K562 (cell line): ENCODE measurements around the gene FAM184B. TPM values are rescaled to one million over a fixed set of nuclear protein-coding genes. Genes with fewer than 3 reads are reported as not detected.

Source experiments
- ATAC-seq: fragments of 200-7000 bp; cut with Tn5 transposase; 3 replicates; pipeline ENCODE4 v1.9.1; 2020; ENCODE audit warnings: moderate library complexity
- BruUV-seq: library from RNA; stranded (reverse); fragments of 400-500 nt; replicated peaks from 2 replicates; lab custom pipeline; 2021; lab: Mats Ljungman, UMichigan
- CTCF ChIA-PET: fragments of 300-600 bp; formaldehyde crosslinking; extraction: SDS; loops from one replicate; lab custom pipeline; 2021; ENCODE audit warnings: low intra/inter-chr PET ratio; lab: Yijun Ruan, JAX
- POLR2A ChIA-PET: fragments of 300-600, 350-650 bp; sonication (Branson Sonifier 250); formaldehyde crosslinking; extraction: SDS; loops from one replicate; lab custom pipeline; 2021; ENCODE audit warnings: antibody characterized with exemption, inconsistent platforms; lab: Yijun Ruan, JAX
- DNase-seq, 4 experiments: peaks; one replicate each; pipeline versions ENCODE4 v3.0.0 to v3.0.0-alpha.2; 2011 to 2018; ENCODE audit warnings: low spot score in 3 of 4, mixed read lengths in 3 of 4; ENCODE audit errors: extremely low read depth in 1 of 4
- FAIRE-seq: peaks from 2 replicates; lab custom pipeline; 2011; peaks lifted over from hg19 to GRCh38; lab: Jason Lieb, UNC
- H2AFZ ChIP-seq: 2 replicates; pipeline ENCODE4 v1.6.0; 2011; ENCODE audit warnings: low read depth, low read length, control low read depth, inconsistent platforms
- H3K27ac ChIP-seq: fragments of 200-600 bp; 3 replicates; pipeline ENCODE4 v1.8.0; 2011; ENCODE audit warnings: low read depth, mild to moderate bottlenecking, control low read depth, inconsistent platforms, low read length, moderate library complexity, mixed read lengths; ENCODE audit errors: extremely low read depth
- H3K27me3 ChIP-seq, 2 experiments: fragments of 300-600 bp in 1 of 2; 2 replicates in 1 of 2; 3 replicates in 1 of 2; pipeline versions ENCODE4 v1.6.0 to v1.8.0; 2011; ENCODE audit warnings: inconsistent platforms in 2 of 2, low read length in 2 of 2, mild to moderate bottlenecking in 1 of 2, mixed read lengths in 1 of 2, moderate library complexity in 1 of 2; ENCODE audit not compliant: control insufficient read depth in 2 of 2, insufficient read depth in 2 of 2
- H3K36me3 ChIP-seq: fragments of 300-600 bp; 3 replicates; pipeline ENCODE4 v1.8.0; 2011; ENCODE audit warnings: mild to moderate bottlenecking, low read length, inconsistent platforms; ENCODE audit not compliant: control insufficient read depth, insufficient read depth
- H3K4me1 ChIP-seq, 2 experiments: fragments of 200-600 bp in 1 of 2; replicated peaks in 1 of 2; 2 replicates in 1 of 2; 3 replicates in 1 of 2; pipeline versions ENCODE4 v1.5.1 to v1.8.0; 2011; ENCODE audit warnings: inconsistent platforms in 2 of 2, low read length in 2 of 2, mild to moderate bottlenecking in 1 of 2, mixed read lengths in 1 of 2, moderate library complexity in 1 of 2; ENCODE audit not compliant: control insufficient read depth in 2 of 2, insufficient read depth in 2 of 2
- H3K4me2 ChIP-seq: 2 replicates; pipeline ENCODE4 v1.6.1; 2011; ENCODE audit warnings: low read length, control low read depth, inconsistent platforms, mixed read lengths; ENCODE audit not compliant: insufficient read depth
- H3K4me3 ChIP-seq: fragments of 200-600 bp; sonication (generic), shearing (Covaris generic); 2 replicates; pipeline ENCODE4 v1.5.1; 2016; ENCODE audit warnings: control low read depth, inconsistent platforms
- H3K79me2 ChIP-seq: fragments of 200-600 bp; 3 replicates; pipeline ENCODE4 v1.8.0; 2011; ENCODE audit warnings: low read length, inconsistent platforms; ENCODE audit not compliant: control insufficient read depth, insufficient read depth
- H3K9ac ChIP-seq, 2 experiments: 2 replicates each; pipeline versions ENCODE4 v1.6.0 to v1.6.1; 2011; ENCODE audit warnings: low read depth in 2 of 2, low read length in 2 of 2, control low read depth in 1 of 2, inconsistent platforms in 1 of 2, mild to moderate bottlenecking in 1 of 2, mixed read lengths in 1 of 2; ENCODE audit not compliant: insufficient read depth in 1 of 2
- H3K9me1 ChIP-seq: one replicate; pipeline ENCODE4 v1.6.0; 2011; ENCODE audit warnings: inconsistent platforms, mild to moderate bottlenecking, low read length, moderate library complexity; ENCODE audit not compliant: control insufficient read depth, insufficient read depth
- H3K9me3 ChIP-seq: replicated peaks from 2 replicates; pipeline ENCODE4 v1.5.1; 2011; ENCODE audit warnings: low read depth, low read length, inconsistent platforms; ENCODE audit not compliant: control insufficient read depth, insufficient read depth
- H4K20me1 ChIP-seq: replicated peaks from 2 replicates; pipeline ENCODE4 v1.6.1; 2011; ENCODE audit warnings: low read length, inconsistent platforms, mixed read lengths; ENCODE audit not compliant: control insufficient read depth, insufficient read depth
- BCLAF1 ChIP-seq, 2 experiments: fragments of 450-650 bp in 1 of 2; IDR thresholded peaks; 2 replicates each; pipeline ENCODE4 v1.6.1; 2011 to 2017; ENCODE audit warnings: low read depth in 2 of 2, antibody characterized with exemption in 1 of 2, borderline replicate concordance in 1 of 2, low read length in 1 of 2, mild to moderate bottlenecking in 1 of 2, mixed read lengths in 1 of 2; ENCODE audit not compliant: control insufficient read depth in 1 of 2
- BCOR ChIP-seq: fragments of 450-650 bp; IDR thresholded peaks from 2 replicates; pipeline ENCODE4 v1.6.1; 2016
- ELK1 ChIP-seq: sonication (generic); formaldehyde crosslinking; IDR thresholded peaks from 2 replicates; pipeline ENCODE4 v1.8.1; 2022; ENCODE audit warnings: missing genetic modification reagents
- ESRRB ChIP-seq: fragments of 250-450 bp; sonication (Bioruptor Pico); IDR thresholded peaks from 2 replicates; pipeline ENCODE4 v1.5.0; 2020; ENCODE audit warnings: mild to moderate bottlenecking, moderate library complexity, borderline replicate concordance
- HNRNPLL ChIP-seq: fragments of 200-400 bp; formaldehyde crosslinking; IDR thresholded peaks from 2 replicates; pipeline ENCODE4 v1.6.1; 2017; ENCODE audit warnings: low read length, low read depth, mild to moderate bottlenecking; ENCODE audit not compliant: poor library complexity, severe bottlenecking
- NCOA1 ChIP-seq: fragments of 450-650 bp; IDR thresholded peaks from 2 replicates; pipeline ENCODE4 v1.6.1; 2016; ENCODE audit warnings: low read depth
- PHF8 ChIP-seq: fragments of 200-600 bp; sonication (generic); IDR thresholded peaks from 2 replicates; pipeline ENCODE4 v1.6.1; 2012; ENCODE audit warnings: mixed run types, mild to moderate bottlenecking, inconsistent platforms, low read length, moderate library complexity, borderline replicate concordance
- ZNF512 ChIP-seq: IDR thresholded peaks from 2 replicates; pipeline ENCODE4 v1.6.1; 2016; ENCODE audit warnings: missing genetic modification characterization, missing compliant biosample characterization
- WGBS: fragments of 100-300 bp; shearing (Covaris generic); methylation state at CpG from one replicate; pipeline ENCODE4 v1.1.6; 2016; ENCODE audit warnings: low coverage, mixed read lengths; ENCODE audit not compliant: insufficient coverage; ENCODE audit errors: missing lambda C conversion rate; 5-methylcytosine and 5-hydroxymethylcytosine counted together
- in situ Hi-C: fragments of 300-500 bp; cut with MboI; formaldehyde crosslinking; loops from 4 replicates; pipeline ENCODE4 v1.15.0; 2018; ENCODE audit warnings: inconsistent platforms, mixed read lengths
- intact Hi-C: fragments of 100-400 bp; cut with micrococcal nuclease; formaldehyde crosslinking; loops from 2 replicates; pipeline ENCODE4 v1.14.2; 2022
- polyA plus RNA-seq, 8 experiments: library from polyadenylated mRNA; depleted of rRNA in 4 of 8; stranded (reverse) in 5 of 8; unstranded in 3 of 8; fragments of >200 nt; fragmentation: Nextera tagmentation in 2 of 8; fragmentation: Illumina TruSeq in 1 of 8; extraction: Ambion mirVana in 2 of 8; extraction: Trizol in 1 of 8; gene quantifications; 2 replicates each; pipeline versions ENCODE4 v1.2.1 to v1.2.3, GENCODE V29; 2011 to 2014; ENCODE audit warnings: inconsistent platforms in 1 of 8, missing spikeins in 1 of 8
- total RNA-seq, 7 experiments: library from RNA; depleted of rRNA in 6 of 7; stranded (reverse); fragments of >200 nt in 6 of 7; fragmentation: Illumina TruSeq in 2 of 7; extraction: Trizol in 2 of 7; gene quantifications; 2 replicates each; pipeline versions ENCODE4 v1.2.1 to v1.2.3, GENCODE V29; 2011 to 2021; ENCODE audit warnings: low replicate concordance in 1 of 7
- TF ChIP-seq, protein P1 (sequence below): fragments of 250-450 bp; sonication (Bioruptor Pico); IDR thresholded peaks from 2 replicates; pipeline ENCODE4 v1.9.0; 2021; ENCODE audit warnings: mild to moderate bottlenecking
- TF ChIP-seq, protein P2 (sequence below): sonication (generic); formaldehyde crosslinking; IDR thresholded peaks from 2 replicates; pipeline ENCODE4 v1.8.1; 2023; ENCODE audit warnings: mild to moderate bottlenecking, missing genetic modification reagents

Gene FAM184B
- total and polyA plus RNA-seq, 9 of the 15 experiments (the other 6 are each of a cell fraction or from before 2014, with no cell fraction given): not detected

- H3K9me1 ChIP-seq: no peaks in the 10 kb centered on the region
- no peak overlapping the region for H3K27ac ChIP-seq
- peaks cover under 1 to 3% of the 10 kb centered on the region in 2 experiments; a peak in 2 of 5 replicates for H3K4me1 ChIP-seq
- 43% methylated on average over 1 of the region's 1 CpG for WGBS
- CTCF ChIA-PET: no interaction called here
- POLR2A ChIA-PET: no interaction called here
- H2AFZ ChIP-seq: no peak overlapping the region
- intact Hi-C loops: no loop called here
- ATAC-seq (no peak), DNase-seq (no peak), FAIRE-seq (no peak)
- H3K79me2 ChIP-seq: no peaks in the 10 kb centered on the region
- no peaks in the 10 kb centered on the region for H3K27me3 ChIP-seq
- no peak overlapping the region for H3K4me3 ChIP-seq
- no peaks in the 10 kb centered on the region for H3K9me3 ChIP-seq
- no peak overlapping the region for H3K4me2 ChIP-seq
- H4K20me1 ChIP-seq: peaks cover under 1% of the 10 kb centered on the region; the same call in 1 of the 2 replicates
- no peak overlapping the region for H3K9ac ChIP-seq
- no TSS peak for BruUV-seq
- in situ Hi-C loops: no loop called here
- peaks cover 5% of the 10 kb centered on the region; the same call in 2 of the 3 replicates for H3K36me3 ChIP-seq
- TF ChIP-seq ZNF512 (no peak), PHF8 (no peak), NCOA1 (no peak), BCOR (no peak), HNRNPLL (no peak), BCLAF1 (IDR thresholded peaks at IDR 0.05; ENCODE audit: borderline replicate concordance in 1 of 2, control insufficient read depth in 1 of 2, low read depth in 2 of 2, low read length in 1 of 2) (no peak), ESRRB (no peak), ELK1 (no peak)
- TF ChIP-seq, protein P1, sequence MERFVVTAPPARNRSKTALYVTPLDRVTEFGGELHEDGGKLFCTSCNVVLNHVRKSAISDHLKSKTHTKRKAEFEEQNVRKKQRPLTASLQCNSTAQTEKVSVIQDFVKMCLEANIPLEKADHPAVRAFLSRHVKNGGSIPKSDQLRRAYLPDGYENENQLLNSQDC: no peak
- TF ChIP-seq, protein P2, sequence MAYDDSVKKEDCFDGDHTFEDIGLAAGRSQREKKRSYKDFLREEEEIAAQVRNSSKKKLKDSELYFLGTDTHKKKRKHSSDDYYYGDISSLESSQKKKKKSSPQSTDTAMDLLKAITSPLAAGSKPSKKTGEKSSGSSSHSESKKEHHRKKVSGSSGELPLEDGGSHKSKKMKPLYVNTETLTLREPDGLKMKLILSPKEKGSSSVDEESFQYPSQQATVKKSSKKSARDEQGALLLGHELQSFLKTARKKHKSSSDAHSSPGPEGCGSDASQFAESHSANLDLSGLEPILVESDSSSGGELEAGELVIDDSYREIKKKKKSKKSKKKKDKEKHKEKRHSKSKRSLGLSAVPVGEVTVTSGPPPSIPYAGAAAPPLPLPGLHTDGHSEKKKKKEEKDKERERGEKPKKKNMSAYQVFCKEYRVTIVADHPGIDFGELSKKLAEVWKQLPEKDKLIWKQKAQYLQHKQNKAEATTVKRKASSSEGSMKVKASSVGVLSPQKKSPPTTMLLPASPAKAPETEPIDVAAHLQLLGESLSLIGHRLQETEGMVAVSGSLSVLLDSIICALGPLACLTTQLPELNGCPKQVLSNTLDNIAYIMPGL (CRISPR knock-in tag): no peak
Observed at GRCh38 chr4:17642398-17642783, 139.0 kb downstream of the FAM184B start.
